Measurements from ENCODE around the gene SETD4.

DNA sequence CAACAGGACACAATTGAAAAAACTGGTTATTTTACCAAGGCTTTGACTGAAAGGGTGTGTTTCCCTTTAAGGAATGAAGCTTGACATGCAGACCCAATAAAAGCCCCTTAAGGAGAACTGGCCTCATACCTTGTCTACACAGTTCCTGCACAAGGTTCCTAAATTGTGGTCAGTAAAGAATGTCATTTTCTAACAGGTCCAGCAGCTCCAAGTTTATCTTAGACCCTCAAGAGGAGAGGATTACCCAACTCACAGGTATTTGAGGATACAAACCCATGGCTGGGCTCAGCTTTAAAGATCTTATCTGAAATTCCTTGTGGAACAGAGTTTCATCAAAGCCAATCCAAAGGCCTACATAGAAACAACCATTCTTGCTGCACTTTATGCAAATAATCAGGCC is 43.1 kb upstream of the SETD4 start:
- TF ChIP-seq, protein P1, sequence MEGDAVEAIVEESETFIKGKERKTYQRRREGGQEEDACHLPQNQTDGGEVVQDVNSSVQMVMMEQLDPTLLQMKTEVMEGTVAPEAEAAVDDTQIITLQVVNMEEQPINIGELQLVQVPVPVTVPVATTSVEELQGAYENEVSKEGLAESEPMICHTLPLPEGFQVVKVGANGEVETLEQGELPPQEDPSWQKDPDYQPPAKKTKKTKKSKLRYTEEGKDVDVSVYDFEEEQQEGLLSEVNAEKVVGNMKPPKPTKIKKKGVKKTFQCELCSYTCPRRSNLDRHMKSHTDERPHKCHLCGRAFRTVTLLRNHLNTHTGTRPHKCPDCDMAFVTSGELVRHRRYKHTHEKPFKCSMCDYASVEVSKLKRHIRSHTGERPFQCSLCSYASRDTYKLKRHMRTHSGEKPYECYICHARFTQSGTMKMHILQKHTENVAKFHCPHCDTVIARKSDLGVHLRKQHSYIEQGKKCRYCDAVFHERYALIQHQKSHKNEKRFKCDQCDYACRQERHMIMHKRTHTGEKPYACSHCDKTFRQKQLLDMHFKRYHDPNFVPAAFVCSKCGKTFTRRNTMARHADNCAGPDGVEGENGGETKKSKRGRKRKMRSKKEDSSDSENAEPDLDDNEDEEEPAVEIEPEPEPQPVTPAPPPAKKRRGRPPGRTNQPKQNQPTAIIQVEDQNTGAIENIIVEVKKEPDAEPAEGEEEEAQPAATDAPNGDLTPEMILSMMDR (conservative IDR thresholded peaks at IDR 0.05; ENCODE audit: low read length) = no peak
- TF ChIP-seq EZH2phosphoT487 (IDR thresholded peaks at IDR 0.05; ENCODE audit: borderline replicate concordance) = no peak
